Liver (tissue), 9 donors: ENCODE results near the gene STAT1. TPM values are rescaled to one million over a fixed set of nuclear protein-coding genes. Genes with fewer than 3 reads are reported as not detected.

Source experiments
- DNase-seq: peaks from one replicate; pipeline ENCODE4 v3.0.0-alpha.2; 2017; ENCODE audit warnings: low spot score
- H3K27ac ChIP-seq, 2 donors: one replicate each; pipeline ENCODE4 v1.7.0; 2013; ENCODE audit warnings: inconsistent platforms in 2 of 2, low read length in 2 of 2, control low read depth in 1 of 2, low read depth in 1 of 2, mild to moderate bottlenecking in 1 of 2
- H3K27me3 ChIP-seq, 4 donors: one replicate each; pipeline versions ENCODE4 v1.6.1 to v1.7.0; 2013; ENCODE audit warnings: low read length in 3 of 4, inconsistent platforms in 1 of 4, mild to moderate bottlenecking in 1 of 4, moderate library complexity in 1 of 4; ENCODE audit not compliant: control insufficient read depth in 4 of 4, insufficient read depth in 4 of 4
- H3K36me3 ChIP-seq, 4 donors: one replicate each; pipeline versions ENCODE4 v1.6.1 to v1.7.0; 2013; ENCODE audit warnings: low read length in 3 of 4, mild to moderate bottlenecking in 3 of 4, low read depth in 1 of 4, moderate library complexity in 1 of 4; ENCODE audit not compliant: control insufficient read depth in 4 of 4, insufficient read depth in 3 of 4
- H3K4me1 ChIP-seq, 4 donors: one replicate each; pipeline versions ENCODE4 v1.6.1 to v1.7.0; 2013; ENCODE audit warnings: low read length in 3 of 4, mild to moderate bottlenecking in 3 of 4, moderate library complexity in 1 of 4; ENCODE audit not compliant: control insufficient read depth in 4 of 4, insufficient read depth in 4 of 4
- H3K4me3 ChIP-seq, 3 donors: one replicate each; pipeline versions ENCODE4 v1.6.1 to v1.7.0; 2013; ENCODE audit warnings: low read length in 3 of 3, control low read depth in 1 of 3, low read depth in 1 of 3, mild to moderate bottlenecking in 1 of 3
- H3K9ac ChIP-seq, 2 donors: one replicate each; pipeline ENCODE4 v1.7.0; 2013; ENCODE audit warnings: low read length in 2 of 2, mild to moderate bottlenecking in 2 of 2, moderate library complexity in 2 of 2, control low read depth in 1 of 2, low read depth in 1 of 2
- H3K9me3 ChIP-seq, 4 donors: one replicate each; pipeline versions ENCODE4 v1.6.1 to v1.7.0; 2013; ENCODE audit warnings: low read length in 3 of 4; ENCODE audit not compliant: control insufficient read depth in 4 of 4
- EGR1 ChIP-seq, 2 donors: IDR thresholded peaks; 2 replicates each; pipeline ENCODE4 v1.6.1; 2016 to 2018; ENCODE audit warnings: antibody characterized with exemption in 2 of 2, low read depth in 2 of 2
- FOXA1 ChIP-seq: IDR thresholded peaks from 2 replicates; pipeline ENCODE4 v1.6.1; 2016; ENCODE audit warnings: antibody characterized with exemption
- FOXA2 ChIP-seq: IDR thresholded peaks from 2 replicates; pipeline ENCODE4 v1.6.1; 2016; ENCODE audit warnings: antibody characterized with exemption
- GABPA ChIP-seq, 2 donors: IDR thresholded peaks in 1 of 2; conservative IDR thresholded peaks in 1 of 2; 2 replicates each; pipeline ENCODE4 v1.6.1; 2016; ENCODE audit warnings: antibody characterized with exemption in 2 of 2, mild to moderate bottlenecking in 1 of 2, moderate library complexity in 1 of 2
- HNF4A ChIP-seq, 2 donors: conservative IDR thresholded peaks; 2 replicates each; pipeline ENCODE4 v1.6.1; 2016; ENCODE audit warnings: antibody characterized with exemption in 2 of 2, mild to moderate bottlenecking in 2 of 2
- HNF4G ChIP-seq: IDR thresholded peaks from 2 replicates; pipeline ENCODE4 v1.6.1; 2016; ENCODE audit warnings: antibody characterized with exemption
- JUND ChIP-seq, 2 donors: IDR thresholded peaks; 2 replicates each; pipeline ENCODE4 v1.6.1; 2016; ENCODE audit warnings: antibody characterized with exemption in 2 of 2
- NR2F2 ChIP-seq: IDR thresholded peaks from 2 replicates; pipeline ENCODE4 v1.6.1; 2016; ENCODE audit warnings: antibody characterized with exemption
- RAD21 ChIP-seq, 2 donors: IDR thresholded peaks; 2 replicates each; pipeline ENCODE4 v1.6.1; 2016; ENCODE audit warnings: antibody characterized with exemption in 2 of 2, mild to moderate bottlenecking in 2 of 2
- RXRA ChIP-seq, 2 donors: IDR thresholded peaks; 2 replicates each; pipeline ENCODE4 v1.6.1; 2017 to 2018; ENCODE audit warnings: antibody characterized with exemption in 2 of 2, mild to moderate bottlenecking in 1 of 2
- SP1 ChIP-seq: IDR thresholded peaks from 2 replicates; pipeline ENCODE4 v1.6.1; 2018; ENCODE audit warnings: antibody characterized with exemption, mild to moderate bottlenecking
- TAF1 ChIP-seq: conservative IDR thresholded peaks from 2 replicates; pipeline ENCODE4 v1.6.1; 2016; ENCODE audit warnings: antibody characterized with exemption, mild to moderate bottlenecking
- YY1 ChIP-seq: IDR thresholded peaks from 2 replicates; pipeline ENCODE4 v1.6.1; 2016; ENCODE audit warnings: antibody characterized with exemption, mild to moderate bottlenecking
- WGBS: extraction: QIAGEN DNeasy Blood & Tissue Kit; methylation state at CpG from one replicate; pipeline ENCODE4 v1.1.7; 2013; 5-methylcytosine and 5-hydroxymethylcytosine counted together
- polyA plus RNA-seq, 2 donors: library from polyadenylated mRNA; stranded (reverse) in 1 of 2; unstranded in 1 of 2; fragments of 200-250 nt in 1 of 2; fragments of >200 nt in 1 of 2; fragmentation: Nextera tagmentation in 1 of 2; extraction: Ambion mirVana in 1 of 2; gene quantifications; one replicate each; pipeline versions ENCODE4 v1.2.1 to v1.2.3, GENCODE V29; 2013 to 2015
- total RNA-seq, 2 donors: library from RNA; depleted of rRNA; stranded (reverse); fragments of >200 nt; gene quantifications; one replicate each; pipeline ENCODE4 v1.2.3, GENCODE V29; 2014
- TF ChIP-seq, protein P1 (sequence below): fragments of 150-350 bp; IDR thresholded peaks from 2 replicates; pipeline ENCODE4 v1.5.1; 2017; ENCODE audit warnings: improper control_type of control experiment, low read depth, low read length; ENCODE audit not compliant: missing input control
- TF ChIP-seq, protein P2 (sequence below): IDR thresholded peaks from 2 replicates; pipeline ENCODE4 v1.6.1; 2016; ENCODE audit warnings: antibody characterized with exemption, mild to moderate bottlenecking
- TF ChIP-seq, protein P3 (sequence below): IDR thresholded peaks from 2 replicates; pipeline ENCODE4 v1.6.1; 2016; ENCODE audit warnings: antibody characterized with exemption
- TF ChIP-seq, protein P4 (sequence below): IDR thresholded peaks from 2 replicates; pipeline ENCODE4 v1.6.1; 2016; ENCODE audit warnings: antibody characterized with exemption
- TF ChIP-seq, protein P5 (sequence below): IDR thresholded peaks from 2 replicates; pipeline ENCODE4 v1.6.1; 2016; ENCODE audit warnings: antibody characterized with exemption
- donor health status: healthy.
- donor health status: healthy.
- donor health status: healthy.
- donor health status: healthy.
- donor health status: healthy.

STAT1 gene
- total RNA-seq: 10 to 100 TPM; 50.4 to 78.7 TPM
- polyA plus RNA-seq: 10 to 100 TPM; 26.2 to 40.9 TPM

DNA sequence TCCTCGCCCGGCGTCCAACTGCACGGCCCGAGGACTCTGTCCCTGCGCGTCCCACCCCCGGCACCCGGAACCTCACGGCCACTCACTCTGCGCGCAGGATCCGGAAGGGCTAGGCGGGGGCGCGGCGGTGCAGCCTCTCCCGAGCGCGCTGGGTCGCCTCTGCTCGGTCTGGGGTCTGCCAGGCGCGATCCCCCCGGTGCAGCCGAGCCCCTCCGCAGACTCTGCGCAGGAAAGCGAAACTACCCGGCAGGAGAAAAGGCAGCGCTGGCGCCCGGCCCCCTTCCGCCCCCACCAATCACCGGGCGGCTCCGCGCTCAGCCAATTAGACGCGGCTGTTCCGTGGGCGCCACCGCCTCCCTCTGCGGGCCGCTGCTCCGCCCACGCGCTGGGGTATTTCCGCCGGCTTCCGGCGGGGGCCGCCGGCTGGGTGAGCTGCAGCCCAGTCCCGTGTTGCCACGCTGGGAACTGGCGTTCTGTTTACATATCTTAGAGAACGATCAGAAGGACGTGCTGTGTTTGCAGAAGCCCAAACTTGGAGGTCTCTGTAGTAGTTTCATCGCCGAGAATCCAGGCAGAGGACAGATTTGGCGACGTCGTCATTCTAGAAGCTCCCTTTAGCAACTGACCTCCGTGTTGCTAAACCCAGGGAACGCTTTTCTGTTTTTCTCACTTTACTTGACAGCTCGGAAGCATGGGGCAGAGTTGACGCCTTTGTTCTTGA, at the start of gene STAT1:
Gene STAT1, minus strand, starts transcription at position 240 of the 721 bp plus-strand sequence. CDS start 4,168 bp downstream, outside the sequence.
- no peaks in the 10 kb centered on the region for H3K9me3 ChIP-seq
- H3K27me3 ChIP-seq: no peaks in the 10 kb centered on the region
- under 1% methylated on average over 68 of the region's 68 CpGs for WGBS
- H3K4me3 ChIP-seq: peak within 1 kb of the TSS; percentile 80 to 98 (median 96)
- peak within 1 kb of the TSS; percentile 93 to 95 for H3K9ac ChIP-seq
- peaks cover 0 to 14% (median 4%) of the 10 kb centered on the region in 4 donors for H3K36me3 ChIP-seq
- peaks cover 7 to 32% (median 23%) of the 10 kb centered on the region in 4 donors for H3K4me1 ChIP-seq
- DNase-seq: peak; percentile 97
- TF ChIP-seq RAD21 (IDR thresholded peaks at IDR 0.05) (no peak), TAF1 (peak; percentile 55), NR2F2 (no peak), FOXA1 (peak; percentile 63), SP1 (peak; percentile 87), EGR1 (IDR thresholded peaks at IDR 0.05; ENCODE audit: low read depth in 2 of 2) (peak; percentile 100), FOXA2 (peak; percentile 58), YY1 (no peak), HNF4G (no peak), RXRA (IDR thresholded peaks at IDR 0.05) (no peak), HNF4A (conservative IDR thresholded peaks at IDR 0.05) (peak in 1 of 2 donors; percentile 15), JUND (IDR thresholded peaks at IDR 0.05) (peak in 1 of 2 donors; percentile 31), GABPA (IDR thresholded peaks at IDR 0.05 in 1 of 2, conservative IDR thresholded peaks at IDR 0.05 in 1 of 2) (peak; percentile 55 to 90)
- TF ChIP-seq, protein P1, sequence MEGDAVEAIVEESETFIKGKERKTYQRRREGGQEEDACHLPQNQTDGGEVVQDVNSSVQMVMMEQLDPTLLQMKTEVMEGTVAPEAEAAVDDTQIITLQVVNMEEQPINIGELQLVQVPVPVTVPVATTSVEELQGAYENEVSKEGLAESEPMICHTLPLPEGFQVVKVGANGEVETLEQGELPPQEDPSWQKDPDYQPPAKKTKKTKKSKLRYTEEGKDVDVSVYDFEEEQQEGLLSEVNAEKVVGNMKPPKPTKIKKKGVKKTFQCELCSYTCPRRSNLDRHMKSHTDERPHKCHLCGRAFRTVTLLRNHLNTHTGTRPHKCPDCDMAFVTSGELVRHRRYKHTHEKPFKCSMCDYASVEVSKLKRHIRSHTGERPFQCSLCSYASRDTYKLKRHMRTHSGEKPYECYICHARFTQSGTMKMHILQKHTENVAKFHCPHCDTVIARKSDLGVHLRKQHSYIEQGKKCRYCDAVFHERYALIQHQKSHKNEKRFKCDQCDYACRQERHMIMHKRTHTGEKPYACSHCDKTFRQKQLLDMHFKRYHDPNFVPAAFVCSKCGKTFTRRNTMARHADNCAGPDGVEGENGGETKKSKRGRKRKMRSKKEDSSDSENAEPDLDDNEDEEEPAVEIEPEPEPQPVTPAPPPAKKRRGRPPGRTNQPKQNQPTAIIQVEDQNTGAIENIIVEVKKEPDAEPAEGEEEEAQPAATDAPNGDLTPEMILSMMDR: peak; percentile 14
- TF ChIP-seq, protein P2, sequence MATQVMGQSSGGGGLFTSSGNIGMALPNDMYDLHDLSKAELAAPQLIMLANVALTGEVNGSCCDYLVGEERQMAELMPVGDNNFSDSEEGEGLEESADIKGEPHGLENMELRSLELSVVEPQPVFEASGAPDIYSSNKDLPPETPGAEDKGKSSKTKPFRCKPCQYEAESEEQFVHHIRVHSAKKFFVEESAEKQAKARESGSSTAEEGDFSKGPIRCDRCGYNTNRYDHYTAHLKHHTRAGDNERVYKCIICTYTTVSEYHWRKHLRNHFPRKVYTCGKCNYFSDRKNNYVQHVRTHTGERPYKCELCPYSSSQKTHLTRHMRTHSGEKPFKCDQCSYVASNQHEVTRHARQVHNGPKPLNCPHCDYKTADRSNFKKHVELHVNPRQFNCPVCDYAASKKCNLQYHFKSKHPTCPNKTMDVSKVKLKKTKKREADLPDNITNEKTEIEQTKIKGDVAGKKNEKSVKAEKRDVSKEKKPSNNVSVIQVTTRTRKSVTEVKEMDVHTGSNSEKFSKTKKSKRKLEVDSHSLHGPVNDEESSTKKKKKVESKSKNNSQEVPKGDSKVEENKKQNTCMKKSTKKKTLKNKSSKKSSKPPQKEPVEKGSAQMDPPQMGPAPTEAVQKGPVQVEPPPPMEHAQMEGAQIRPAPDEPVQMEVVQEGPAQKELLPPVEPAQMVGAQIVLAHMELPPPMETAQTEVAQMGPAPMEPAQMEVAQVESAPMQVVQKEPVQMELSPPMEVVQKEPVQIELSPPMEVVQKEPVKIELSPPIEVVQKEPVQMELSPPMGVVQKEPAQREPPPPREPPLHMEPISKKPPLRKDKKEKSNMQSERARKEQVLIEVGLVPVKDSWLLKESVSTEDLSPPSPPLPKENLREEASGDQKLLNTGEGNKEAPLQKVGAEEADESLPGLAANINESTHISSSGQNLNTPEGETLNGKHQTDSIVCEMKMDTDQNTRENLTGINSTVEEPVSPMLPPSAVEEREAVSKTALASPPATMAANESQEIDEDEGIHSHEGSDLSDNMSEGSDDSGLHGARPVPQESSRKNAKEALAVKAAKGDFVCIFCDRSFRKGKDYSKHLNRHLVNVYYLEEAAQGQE: peak; percentile 73
- TF ChIP-seq, protein P3, sequence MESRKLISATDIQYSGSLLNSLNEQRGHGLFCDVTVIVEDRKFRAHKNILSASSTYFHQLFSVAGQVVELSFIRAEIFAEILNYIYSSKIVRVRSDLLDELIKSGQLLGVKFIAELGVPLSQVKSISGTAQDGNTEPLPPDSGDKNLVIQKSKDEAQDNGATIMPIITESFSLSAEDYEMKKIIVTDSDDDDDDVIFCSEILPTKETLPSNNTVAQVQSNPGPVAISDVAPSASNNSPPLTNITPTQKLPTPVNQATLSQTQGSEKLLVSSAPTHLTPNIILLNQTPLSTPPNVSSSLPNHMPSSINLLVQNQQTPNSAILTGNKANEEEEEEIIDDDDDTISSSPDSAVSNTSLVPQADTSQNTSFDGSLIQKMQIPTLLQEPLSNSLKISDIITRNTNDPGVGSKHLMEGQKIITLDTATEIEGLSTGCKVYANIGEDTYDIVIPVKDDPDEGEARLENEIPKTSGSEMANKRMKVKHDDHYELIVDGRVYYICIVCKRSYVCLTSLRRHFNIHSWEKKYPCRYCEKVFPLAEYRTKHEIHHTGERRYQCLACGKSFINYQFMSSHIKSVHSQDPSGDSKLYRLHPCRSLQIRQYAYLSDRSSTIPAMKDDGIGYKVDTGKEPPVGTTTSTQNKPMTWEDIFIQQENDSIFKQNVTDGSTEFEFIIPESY: peak; percentile 74
- TF ChIP-seq, protein P4, sequence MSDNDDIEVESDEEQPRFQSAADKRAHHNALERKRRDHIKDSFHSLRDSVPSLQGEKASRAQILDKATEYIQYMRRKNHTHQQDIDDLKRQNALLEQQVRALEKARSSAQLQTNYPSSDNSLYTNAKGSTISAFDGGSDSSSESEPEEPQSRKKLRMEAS: peak; percentile 92
- TF ChIP-seq, protein P5, sequence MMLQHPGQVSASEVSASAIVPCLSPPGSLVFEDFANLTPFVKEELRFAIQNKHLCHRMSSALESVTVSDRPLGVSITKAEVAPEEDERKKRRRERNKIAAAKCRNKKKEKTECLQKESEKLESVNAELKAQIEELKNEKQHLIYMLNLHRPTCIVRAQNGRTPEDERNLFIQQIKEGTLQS: no peak
- peak within 1 kb of the TSS; percentile 86 to 95 for H3K27ac ChIP-seq
